ENCODE data around the gene METAP2.

The METAP2 gene

DNA sequence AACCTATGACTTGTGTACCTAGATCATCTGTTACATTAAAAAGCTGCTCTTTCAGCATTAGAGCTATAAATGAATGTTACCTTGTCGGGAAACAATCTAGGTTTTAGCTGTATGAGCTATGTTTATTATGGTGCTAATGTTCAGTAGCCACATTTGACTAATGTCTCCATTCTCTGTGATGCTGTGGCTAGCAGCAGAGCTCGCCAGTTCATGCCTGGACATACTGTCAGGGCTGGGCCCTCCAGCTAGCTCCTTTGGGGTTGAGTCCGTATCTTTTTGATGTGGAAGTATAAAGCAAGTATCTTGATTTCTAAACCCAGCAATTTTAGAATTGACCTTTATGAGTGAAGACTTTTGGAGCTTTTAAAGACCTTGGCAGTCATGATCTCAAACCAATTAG is 41.2 kb downstream of the METAP2 start:
- H3K4me3 ChIP-seq (ENCODE audit: low read length), result no peak overlapping the region
- TF ChIP-seq, protein P1, sequence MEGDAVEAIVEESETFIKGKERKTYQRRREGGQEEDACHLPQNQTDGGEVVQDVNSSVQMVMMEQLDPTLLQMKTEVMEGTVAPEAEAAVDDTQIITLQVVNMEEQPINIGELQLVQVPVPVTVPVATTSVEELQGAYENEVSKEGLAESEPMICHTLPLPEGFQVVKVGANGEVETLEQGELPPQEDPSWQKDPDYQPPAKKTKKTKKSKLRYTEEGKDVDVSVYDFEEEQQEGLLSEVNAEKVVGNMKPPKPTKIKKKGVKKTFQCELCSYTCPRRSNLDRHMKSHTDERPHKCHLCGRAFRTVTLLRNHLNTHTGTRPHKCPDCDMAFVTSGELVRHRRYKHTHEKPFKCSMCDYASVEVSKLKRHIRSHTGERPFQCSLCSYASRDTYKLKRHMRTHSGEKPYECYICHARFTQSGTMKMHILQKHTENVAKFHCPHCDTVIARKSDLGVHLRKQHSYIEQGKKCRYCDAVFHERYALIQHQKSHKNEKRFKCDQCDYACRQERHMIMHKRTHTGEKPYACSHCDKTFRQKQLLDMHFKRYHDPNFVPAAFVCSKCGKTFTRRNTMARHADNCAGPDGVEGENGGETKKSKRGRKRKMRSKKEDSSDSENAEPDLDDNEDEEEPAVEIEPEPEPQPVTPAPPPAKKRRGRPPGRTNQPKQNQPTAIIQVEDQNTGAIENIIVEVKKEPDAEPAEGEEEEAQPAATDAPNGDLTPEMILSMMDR (IDR thresholded peaks at IDR 0.05; ENCODE audit: insufficient read depth, low read depth, low read length, missing control alignments), result no peak
- no peak for DNase-seq (ENCODE audit: low read depth)

DNA sequence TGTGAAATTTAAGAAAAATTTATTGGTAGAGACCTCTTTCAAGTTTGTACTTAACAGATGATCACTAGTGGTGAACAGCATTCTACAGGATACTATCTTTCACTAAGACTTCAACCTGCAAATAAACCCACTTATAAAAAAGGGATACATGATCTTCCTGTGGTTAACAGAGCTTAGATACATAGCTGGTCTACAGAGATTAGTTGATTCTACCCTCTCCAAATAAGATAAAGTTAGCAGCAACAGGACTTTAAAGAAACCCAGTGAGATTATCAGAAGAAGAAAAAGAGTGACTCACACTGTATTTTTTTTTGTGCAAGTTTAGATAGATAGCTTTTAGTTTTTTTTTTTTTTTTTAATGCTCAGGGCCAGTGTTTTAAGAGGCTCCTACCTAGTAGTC is 42.8 kb downstream of the METAP2 start:
- H3K4me3 ChIP-seq (ENCODE audit: low read length), result no peak overlapping the region
- TF ChIP-seq, protein P1 (IDR thresholded peaks at IDR 0.05; ENCODE audit: insufficient read depth, low read depth, low read length, missing control alignments), result no peak
- DNase-seq (ENCODE audit: low read depth), result no peak

DNA sequence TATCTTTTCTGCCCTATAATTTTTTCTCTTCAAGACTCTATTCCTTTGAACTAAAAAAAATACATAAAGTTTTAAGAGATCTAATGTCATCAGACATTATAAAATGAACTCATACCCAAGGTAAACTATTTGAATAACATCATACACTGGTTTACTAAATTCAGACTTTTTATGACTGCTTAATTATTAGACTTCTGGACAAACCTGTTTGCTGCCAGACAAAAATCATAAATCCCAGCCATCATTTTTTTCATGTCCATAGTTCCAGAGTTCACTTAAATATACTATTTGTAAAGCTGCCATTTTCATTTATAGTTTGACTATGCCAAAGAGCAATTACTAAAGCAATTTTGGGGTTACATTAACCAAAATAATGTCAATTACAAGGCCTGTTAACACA is 43.3 kb downstream of the METAP2 start:
- DNase-seq (ENCODE audit: low read depth), result no peak
- H3K4me3 ChIP-seq (ENCODE audit: low read length), result no peak overlapping the region
- TF ChIP-seq, protein P1 (IDR thresholded peaks at IDR 0.05; ENCODE audit: insufficient read depth, low read depth, low read length, missing control alignments), result no peak

DNA sequence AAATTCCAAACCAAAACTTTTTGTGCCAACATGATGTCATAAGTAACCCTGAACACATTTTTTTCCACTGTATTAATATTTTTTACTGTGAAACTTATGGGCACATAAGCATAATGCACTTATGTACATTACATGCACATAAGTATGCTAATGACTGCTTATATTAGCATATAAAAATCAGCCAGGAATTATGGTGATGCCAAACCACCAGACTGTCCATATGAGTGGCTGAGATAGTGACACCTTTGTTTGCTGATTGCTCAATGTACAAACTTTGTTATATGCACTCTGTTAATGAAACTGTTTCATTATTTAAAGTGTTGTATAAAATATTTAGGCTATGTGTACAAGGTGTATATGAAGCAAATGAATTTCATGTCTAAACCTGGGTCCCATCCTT is 45.0 kb downstream of the METAP2 start:
- DNase-seq (ENCODE audit: low read depth), result no peak
- TF ChIP-seq, protein P1 (IDR thresholded peaks at IDR 0.05; ENCODE audit: insufficient read depth, low read depth, low read length, missing control alignments), result no peak
- H3K4me3 ChIP-seq (ENCODE audit: low read length), result no peak overlapping the region

DNA sequence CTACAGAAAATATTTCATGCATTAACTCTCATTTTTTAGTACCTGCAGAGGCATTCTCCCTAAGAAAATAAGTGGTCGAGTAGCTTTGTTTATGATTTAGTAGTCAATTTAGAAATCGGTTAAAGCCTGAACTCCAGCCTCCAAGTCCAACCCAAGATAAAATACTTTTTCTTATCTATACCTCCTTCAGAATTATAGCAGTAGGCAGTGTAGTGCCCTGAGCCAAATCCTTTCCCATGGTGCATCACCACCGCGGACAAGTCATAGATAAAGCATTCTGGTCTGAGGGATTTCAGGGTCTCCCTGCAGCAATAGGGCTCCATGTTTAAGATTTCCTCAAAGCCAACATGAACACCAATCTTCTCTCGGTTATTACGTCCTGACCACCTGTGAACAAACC is 46.9 kb downstream of the METAP2 start:
- H3K4me3 ChIP-seq (ENCODE audit: low read length), result no peak overlapping the region
- TF ChIP-seq, protein P1 (IDR thresholded peaks at IDR 0.05; ENCODE audit: insufficient read depth, low read depth, low read length, missing control alignments), result no peak
- no peak for DNase-seq (ENCODE audit: low read depth)

DNA sequence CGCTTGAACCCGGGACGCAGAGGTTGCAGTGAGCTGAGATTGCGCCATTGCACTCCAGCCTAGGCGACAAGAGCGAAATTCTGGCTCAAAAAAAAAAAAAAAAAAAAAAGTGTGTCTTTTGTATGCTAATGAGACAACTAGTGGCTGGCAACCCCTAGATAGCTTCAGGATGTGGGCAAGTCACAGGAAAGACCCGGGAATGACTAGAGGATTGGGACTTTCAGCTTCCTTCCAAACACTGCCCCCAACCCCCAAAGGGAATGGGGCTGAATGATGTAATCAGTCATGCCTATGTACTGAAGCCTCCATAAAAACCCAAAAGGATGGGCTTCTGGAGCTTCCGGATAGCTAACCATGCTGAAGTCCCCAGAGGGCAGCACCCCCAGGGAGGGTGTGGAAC is 48.7 kb downstream of the METAP2 start:
- TF ChIP-seq, protein P1 (IDR thresholded peaks at IDR 0.05; ENCODE audit: insufficient read depth, low read depth, low read length, missing control alignments), result no peak
- H3K4me3 ChIP-seq (ENCODE audit: low read length), result no peak overlapping the region
- DNase-seq (ENCODE audit: low read depth), result no peak

DNA sequence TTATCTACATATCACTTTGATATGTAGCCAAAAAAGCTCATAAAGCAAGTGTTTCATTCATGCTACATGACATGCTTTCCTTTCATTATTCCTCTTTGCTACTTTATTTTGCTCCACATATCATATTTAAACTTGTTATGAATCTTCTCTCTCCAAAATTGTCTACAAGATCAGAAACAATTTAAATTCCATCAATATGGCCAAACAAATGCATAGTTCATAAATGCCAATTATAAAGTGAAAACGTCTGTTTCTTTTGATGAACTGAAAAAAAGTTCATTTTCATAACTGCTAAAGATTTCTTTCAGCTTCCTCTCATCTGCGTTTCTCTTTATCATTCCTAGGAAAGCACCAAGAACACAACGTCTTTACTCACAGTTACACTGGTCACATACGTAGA is 54.5 kb downstream of the METAP2 start:
- DNase-seq (ENCODE audit: low read depth), result no peak
- TF ChIP-seq, protein P1 (IDR thresholded peaks at IDR 0.05; ENCODE audit: insufficient read depth, low read depth, low read length, missing control alignments), result no peak
- no peak overlapping the region for H3K4me3 ChIP-seq (ENCODE audit: low read length)
